Endothelial cell of umbilical vein (primary cell): Measurements from ENCODE around the gene CUL3. TPM values are rescaled to one million over a fixed set of nuclear protein-coding genes. Genes with fewer than 3 reads are reported as not detected.

Source experiments
- BruUV-seq: library from RNA; stranded (reverse); fragments of 400-500 nt; replicated peaks from 2 replicates; lab custom pipeline; 2021; lab: Mats Ljungman, UMichigan
- CTCF ChIA-PET: fragments of 300-600, 350-600 bp; sonication (Branson Sonifier 250); formaldehyde crosslinking; loops from one replicate; lab custom pipeline; 2021; ENCODE audit warnings: antibody characterized with exemption, inconsistent platforms; lab: Charles Lee
- POLR2A ChIA-PET: fragments of 300-600, 350-600 bp; sonication (Branson Sonifier 250); formaldehyde crosslinking; loops from one replicate; lab custom pipeline; 2021; ENCODE audit warnings: antibody characterized with exemption, inconsistent platforms; lab: Charles Lee
- DNase-seq: peaks from one replicate; pipeline ENCODE4 v3.0.0-alpha.2; 2011; ENCODE audit warnings: low read depth, low spot score
- FAIRE-seq: peaks from 2 replicates; lab custom pipeline; 2011; peaks lifted over from hg19 to GRCh38; lab: Jason Lieb, UNC
- H2AFZ ChIP-seq: 2 replicates; pipeline ENCODE4 v1.6.0; 2012; ENCODE audit warnings: low read depth, low read length, control low read depth, inconsistent platforms
- H3K27ac ChIP-seq: 2 replicates; pipeline ENCODE4 v1.5.1; 2011; ENCODE audit warnings: low read depth, mild to moderate bottlenecking, control low read depth, low read length, moderate library complexity; ENCODE audit not compliant: insufficient read depth
- H3K27me3 ChIP-seq, 2 experiments: 2 replicates each; pipeline versions ENCODE4 v1.6.0 to v1.6.1; 2011; ENCODE audit warnings: low read length in 2 of 2, mixed read lengths in 1 of 2; ENCODE audit not compliant: control insufficient read depth in 2 of 2, insufficient read depth in 2 of 2
- H3K36me3 ChIP-seq, 2 experiments: 2 replicates in 1 of 2; 3 replicates in 1 of 2; pipeline ENCODE4 v1.5.1; 2011; ENCODE audit warnings: low read length in 2 of 2, mild to moderate bottlenecking in 1 of 2, moderate library complexity in 1 of 2; ENCODE audit not compliant: control insufficient read depth in 2 of 2, insufficient read depth in 2 of 2; ENCODE audit errors: extremely low read depth in 1 of 2
- H3K4me1 ChIP-seq: 3 replicates; pipeline ENCODE4 v1.5.1; 2011; ENCODE audit warnings: mild to moderate bottlenecking, low read length; ENCODE audit not compliant: control insufficient read depth, insufficient read depth; ENCODE audit errors: extremely low read depth
- H3K4me2 ChIP-seq: 2 replicates; pipeline ENCODE4 v1.6.1; 2011; ENCODE audit warnings: low read length, control low read depth, mixed read lengths; ENCODE audit not compliant: insufficient read depth
- H3K4me3 ChIP-seq, 3 experiments: fragments of 200-600 bp in 1 of 3; sonication (generic), shearing (Covaris generic) in 1 of 3; replicated peaks in 1 of 3; 2 replicates each; pipeline ENCODE4 v1.5.1; 2011 to 2016; ENCODE audit warnings: control low read depth in 3 of 3, low read length in 3 of 3, mild to moderate bottlenecking in 2 of 3, inconsistent platforms in 1 of 3, low read depth in 1 of 3, moderate library complexity in 1 of 3; ENCODE audit not compliant: insufficient read depth in 1 of 3
- H3K79me2 ChIP-seq: 2 replicates; pipeline ENCODE4 v1.6.0; 2012; ENCODE audit warnings: low read length, inconsistent platforms; ENCODE audit not compliant: control insufficient read depth, insufficient read depth
- H3K9ac ChIP-seq: replicated peaks from 2 replicates; pipeline ENCODE3; 2011; ENCODE audit warnings: low read length, control low read depth; ENCODE audit not compliant: insufficient read depth; ENCODE audit errors: extremely low read depth
- H3K9me1 ChIP-seq: replicated peaks from 3 replicates; pipeline ENCODE4 v1.6.0; 2011; ENCODE audit warnings: mild to moderate bottlenecking, low read length; ENCODE audit not compliant: control insufficient read depth, insufficient read depth; ENCODE audit errors: extremely low read depth
- H3K9me3 ChIP-seq: replicated peaks from 2 replicates; pipeline ENCODE4 v1.5.1; 2012; ENCODE audit warnings: low read length, inconsistent platforms; ENCODE audit not compliant: control insufficient read depth, insufficient read depth
- H4K20me1 ChIP-seq: replicated peaks from 2 replicates; pipeline ENCODE3; 2011; ENCODE audit warnings: mild to moderate bottlenecking, low read length; ENCODE audit not compliant: control insufficient read depth, insufficient read depth; ENCODE audit errors: extremely low read depth
- EZH2 ChIP-seq: IDR thresholded peaks from 2 replicates; pipeline ENCODE4 v1.6.1; 2012; ENCODE audit warnings: borderline replicate concordance, low read depth, mild to moderate bottlenecking, moderate library complexity, low read length, inconsistent platforms; ENCODE audit not compliant: severe bottlenecking
- FOS ChIP-seq: IDR thresholded peaks from 2 replicates; pipeline ENCODE4 v1.6.1; 2011; ENCODE audit warnings: mild to moderate bottlenecking, low read length, moderate library complexity, borderline replicate concordance; ENCODE audit not compliant: insufficient read depth
- GATA2 ChIP-seq: IDR thresholded peaks from 2 replicates; pipeline ENCODE4 v1.7.0; 2011; ENCODE audit warnings: low read depth, mild to moderate bottlenecking, moderate library complexity, mixed read lengths, low read length; ENCODE audit not compliant: insufficient read length, insufficient read depth
- JUN ChIP-seq: IDR thresholded peaks from 2 replicates; pipeline ENCODE4 v1.6.1; 2011; ENCODE audit warnings: borderline replicate concordance, low read depth; ENCODE audit not compliant: insufficient read length, insufficient read depth
- MYC ChIP-seq: IDR thresholded peaks from one replicate; pipeline ENCODE4 v1.6.1; 2011; ENCODE audit warnings: mild to moderate bottlenecking, low read depth, low read length
- POLR2A ChIP-seq: IDR thresholded peaks from 2 replicates; pipeline ENCODE4 v1.6.1; 2012; ENCODE audit warnings: low read depth, mild to moderate bottlenecking, control low read depth, low read length
- POLR2AphosphoS5 ChIP-seq: IDR thresholded peaks from 2 replicates; pipeline ENCODE4 v1.6.1; 2012; ENCODE audit warnings: low read depth, mild to moderate bottlenecking, control low read depth, low read length, moderate library complexity; ENCODE audit not compliant: insufficient read depth
- dilution Hi-C: fragments of 300-500 bp; cut with MboI; formaldehyde crosslinking; loops from one replicate; pipeline ENCODE4 v1.15.0; 2019; ENCODE audit warnings: low sequenced_read_pairs; ENCODE audit not compliant: extremely low pct_ligation_motif_present
- intact Hi-C: fragments of 100-400 bp; cut with micrococcal nuclease; formaldehyde crosslinking; loops from one replicate; pipeline ENCODE4 v1.10.0; 2022
- polyA plus RNA-seq, 4 experiments: library from polyadenylated mRNA; depleted of rRNA in 3 of 4; stranded (reverse) in 3 of 4; unstranded in 1 of 4; fragments of >200 nt; gene quantifications; 2 replicates each; pipeline versions ENCODE4 v1.2.1 to v1.2.3, GENCODE V29; 2011 to 2012; ENCODE audit warnings: missing spikeins in 1 of 4
- total RNA-seq: library from RNA; stranded (reverse); gene quantifications from 2 replicates; pipeline ENCODE4 v1.2.3, GENCODE V29; 2021
- TF ChIP-seq, protein P1 (sequence below), 2 donors: IDR thresholded peaks; 1 replicate in 1 of 2; 2 replicates in 1 of 2; pipeline ENCODE4 v1.5.1; 2011; ENCODE audit warnings: low read length in 2 of 2, mild to moderate bottlenecking in 2 of 2, moderate library complexity in 2 of 2, control low read depth in 1 of 2, inconsistent platforms in 1 of 2, low read depth in 1 of 2; ENCODE audit not compliant: insufficient read depth in 1 of 2; ENCODE audit errors: extremely low read depth in 1 of 2
- TF ChIP-seq, protein P2 (sequence below): IDR thresholded peaks from 2 replicates; pipeline ENCODE4 v1.6.1; 2011; ENCODE audit not compliant: insufficient read depth, insufficient read length

The CUL3 gene
- total and polyA plus RNA-seq, 2 donors (not counting 3 experiments of a cell fraction or from before 2014, with no cell fraction given) = 22.7 to 82.3 TPM

DNA sequence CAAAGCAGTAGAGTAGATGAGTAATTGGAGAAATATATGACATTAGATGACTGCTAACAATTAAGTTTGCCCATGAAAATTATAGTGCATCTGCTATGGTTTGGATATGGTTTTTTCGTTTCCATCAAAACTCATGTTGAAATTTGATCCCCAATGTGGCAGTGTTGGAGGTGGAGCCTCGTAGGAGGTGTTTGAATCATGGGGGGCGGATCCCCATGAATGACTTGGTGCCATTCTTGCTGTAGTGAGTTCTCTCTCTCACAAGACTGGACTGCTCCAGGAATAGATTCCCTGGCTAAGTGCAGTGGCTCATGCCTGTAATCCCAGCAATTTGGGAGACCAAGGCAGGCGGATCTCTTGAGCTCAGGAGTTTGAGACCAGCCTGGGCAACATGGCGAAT is 9.7 kb upstream of the CUL3 start:
- no peak for FAIRE-seq
- intact Hi-C loops (no loop called here), dilution Hi-C loops (no loop called here)
- no peak overlapping the region for H2AFZ ChIP-seq
- H3K4me3 ChIP-seq = no peak overlapping the region
- H3K27ac ChIP-seq = no peak overlapping the region
- DNase-seq = no peak
- no TSS peak for BruUV-seq
- H3K27me3 ChIP-seq = peaks cover 0 to 4% of the 10 kb centered on the region in 2 experiments
- no peak overlapping the region for H3K9ac ChIP-seq
- no peaks in the 10 kb centered on the region for H3K9me1 ChIP-seq
- CTCF ChIA-PET = no interaction called here
- no peaks in the 10 kb centered on the region for H3K4me1 ChIP-seq
- H4K20me1 ChIP-seq = no peaks in the 10 kb centered on the region
- H3K9me3 ChIP-seq = no peaks in the 10 kb centered on the region
- H3K36me3 ChIP-seq = no peaks in the 10 kb centered on the region
- POLR2A ChIA-PET = no interaction called here
- no peaks in the 10 kb centered on the region for H3K79me2 ChIP-seq
- no peak overlapping the region for H3K4me2 ChIP-seq
- TF ChIP-seq GATA2 (no peak), FOS (no peak), EZH2 (no peak), POLR2A (no peak), POLR2AphosphoS5 (no peak), MYC (no peak), JUN (no peak)
- TF ChIP-seq, protein P1, sequence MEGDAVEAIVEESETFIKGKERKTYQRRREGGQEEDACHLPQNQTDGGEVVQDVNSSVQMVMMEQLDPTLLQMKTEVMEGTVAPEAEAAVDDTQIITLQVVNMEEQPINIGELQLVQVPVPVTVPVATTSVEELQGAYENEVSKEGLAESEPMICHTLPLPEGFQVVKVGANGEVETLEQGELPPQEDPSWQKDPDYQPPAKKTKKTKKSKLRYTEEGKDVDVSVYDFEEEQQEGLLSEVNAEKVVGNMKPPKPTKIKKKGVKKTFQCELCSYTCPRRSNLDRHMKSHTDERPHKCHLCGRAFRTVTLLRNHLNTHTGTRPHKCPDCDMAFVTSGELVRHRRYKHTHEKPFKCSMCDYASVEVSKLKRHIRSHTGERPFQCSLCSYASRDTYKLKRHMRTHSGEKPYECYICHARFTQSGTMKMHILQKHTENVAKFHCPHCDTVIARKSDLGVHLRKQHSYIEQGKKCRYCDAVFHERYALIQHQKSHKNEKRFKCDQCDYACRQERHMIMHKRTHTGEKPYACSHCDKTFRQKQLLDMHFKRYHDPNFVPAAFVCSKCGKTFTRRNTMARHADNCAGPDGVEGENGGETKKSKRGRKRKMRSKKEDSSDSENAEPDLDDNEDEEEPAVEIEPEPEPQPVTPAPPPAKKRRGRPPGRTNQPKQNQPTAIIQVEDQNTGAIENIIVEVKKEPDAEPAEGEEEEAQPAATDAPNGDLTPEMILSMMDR (IDR thresholded peaks at IDR 0.05; ENCODE audit: extremely low read depth in 1 of 2, insufficient read depth in 1 of 2, low read depth in 1 of 2, low read length in 2 of 2) = no peak
- TF ChIP-seq, protein P2, sequence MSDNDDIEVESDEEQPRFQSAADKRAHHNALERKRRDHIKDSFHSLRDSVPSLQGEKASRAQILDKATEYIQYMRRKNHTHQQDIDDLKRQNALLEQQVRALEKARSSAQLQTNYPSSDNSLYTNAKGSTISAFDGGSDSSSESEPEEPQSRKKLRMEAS = no peak
